ENCODE measurements around the gene ALKAL2. TPM values are rescaled to one million over a fixed set of nuclear protein-coding genes. Genes with fewer than 3 reads are reported as not detected.

ALKAL2 gene
- total RNA-seq, 4 donors from 2014 or later = 4.0 to 11.0 (median 7.1) TPM

GRCh38 chr2:254241-254640 is 33.6 kb downstream of the ALKAL2 start:
- no peak overlapping the region for H3K4me3 ChIP-seq
- DNase-seq (ENCODE audit: low spot score in 2 of 2) = no peak
- no peaks in the 10 kb centered on the region for H3K27me3 ChIP-seq
- peaks cover 12% of the 10 kb centered on the region for H3K36me3 ChIP-seq
- no peaks in the 10 kb centered on the region for H3K4me1 ChIP-seq
- peaks cover 4% of the 10 kb centered on the region for H3K9me3 ChIP-seq
- WGBS = 84% methylated on average over 7 of the region's 7 CpGs
- H3K27ac ChIP-seq = no peak overlapping the region
- TF ChIP-seq, protein P1, sequence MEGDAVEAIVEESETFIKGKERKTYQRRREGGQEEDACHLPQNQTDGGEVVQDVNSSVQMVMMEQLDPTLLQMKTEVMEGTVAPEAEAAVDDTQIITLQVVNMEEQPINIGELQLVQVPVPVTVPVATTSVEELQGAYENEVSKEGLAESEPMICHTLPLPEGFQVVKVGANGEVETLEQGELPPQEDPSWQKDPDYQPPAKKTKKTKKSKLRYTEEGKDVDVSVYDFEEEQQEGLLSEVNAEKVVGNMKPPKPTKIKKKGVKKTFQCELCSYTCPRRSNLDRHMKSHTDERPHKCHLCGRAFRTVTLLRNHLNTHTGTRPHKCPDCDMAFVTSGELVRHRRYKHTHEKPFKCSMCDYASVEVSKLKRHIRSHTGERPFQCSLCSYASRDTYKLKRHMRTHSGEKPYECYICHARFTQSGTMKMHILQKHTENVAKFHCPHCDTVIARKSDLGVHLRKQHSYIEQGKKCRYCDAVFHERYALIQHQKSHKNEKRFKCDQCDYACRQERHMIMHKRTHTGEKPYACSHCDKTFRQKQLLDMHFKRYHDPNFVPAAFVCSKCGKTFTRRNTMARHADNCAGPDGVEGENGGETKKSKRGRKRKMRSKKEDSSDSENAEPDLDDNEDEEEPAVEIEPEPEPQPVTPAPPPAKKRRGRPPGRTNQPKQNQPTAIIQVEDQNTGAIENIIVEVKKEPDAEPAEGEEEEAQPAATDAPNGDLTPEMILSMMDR (IDR thresholded peaks at IDR 0.05) = no peak

GRCh38 chr2:253202-253638 is 34.7 kb downstream of the ALKAL2 start:
- no peak overlapping the region for H3K27ac ChIP-seq
- peaks cover 17% of the 10 kb centered on the region for H3K36me3 ChIP-seq
- no peaks in the 10 kb centered on the region for H3K4me1 ChIP-seq
- 89% methylated on average over 8 of the region's 8 CpGs for WGBS
- no peaks in the 10 kb centered on the region for H3K9me3 ChIP-seq
- no peak for DNase-seq (ENCODE audit: low spot score in 2 of 2)
- no peak overlapping the region for H3K4me3 ChIP-seq
- H3K27me3 ChIP-seq = no peaks in the 10 kb centered on the region
- TF ChIP-seq EP300 (IDR thresholded peaks at IDR 0.05) = no peak
- no peak for TF ChIP-seq POLR2A (IDR thresholded peaks at IDR 0.05)
- TF ChIP-seq, protein P1 (IDR thresholded peaks at IDR 0.05) = no peak
- no peak for TF ChIP-seq POLR2AphosphoS5 (IDR thresholded peaks at IDR 0.05)

DNA sequence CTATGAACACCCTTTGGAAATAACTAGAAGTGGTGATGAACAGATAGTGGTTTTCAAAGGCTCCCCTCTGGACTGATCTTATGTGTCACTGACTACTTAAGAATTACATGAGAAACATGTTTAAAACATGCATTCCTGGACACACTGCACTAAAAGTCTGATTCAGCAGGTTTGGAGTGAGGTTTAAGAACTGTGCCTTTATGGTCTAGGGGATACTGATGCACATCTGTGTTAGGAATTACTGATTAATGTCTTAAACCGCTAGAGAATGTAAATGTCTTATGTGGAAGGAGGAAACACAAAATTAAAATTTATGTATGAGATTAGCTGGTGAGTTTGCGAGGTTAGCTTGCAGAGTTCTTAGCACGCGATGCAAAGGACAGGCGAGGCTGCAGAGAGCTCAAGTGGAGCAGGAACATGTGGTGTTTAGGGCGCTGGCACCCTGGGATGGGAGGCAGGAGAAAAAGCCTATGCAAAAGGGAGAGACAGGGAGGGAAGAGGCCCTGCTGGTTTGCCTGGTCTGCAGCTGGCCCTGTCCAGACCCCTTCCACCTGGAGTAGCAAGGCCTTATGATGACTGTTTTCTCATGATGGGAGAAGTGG is 35.8 kb downstream of the ALKAL2 start:
- DNase-seq (ENCODE audit: low spot score in 2 of 2) = no peak
- WGBS = 77% methylated on average over 6 of the region's 6 CpGs
- H3K27ac ChIP-seq = no peak overlapping the region
- no peak for TF ChIP-seq EP300 (IDR thresholded peaks at IDR 0.05)
- no peak for TF ChIP-seq POLR2AphosphoS5 (IDR thresholded peaks at IDR 0.05)
- TF ChIP-seq POLR2A (IDR thresholded peaks at IDR 0.05) = no peak
- TF ChIP-seq, protein P1 (IDR thresholded peaks at IDR 0.05) = no peak
- H3K27me3 ChIP-seq = no peaks in the 10 kb centered on the region
- peaks cover 23% of the 10 kb centered on the region for H3K36me3 ChIP-seq
- H3K4me3 ChIP-seq = no peak overlapping the region
- no peaks in the 10 kb centered on the region for H3K4me1 ChIP-seq
- H3K9me3 ChIP-seq = no peaks in the 10 kb centered on the region

- Histone ChIP-seq H3K4me1 (no peaks in the 10 kb centered on the region), H3K36me3 (peaks cover 43% of the 10 kb centered on the region), H3K4me3 (no peak overlapping the region), H3K27me3 (no peaks in the 10 kb centered on the region), H3K27ac (no peak overlapping the region), H3K9me3 (no peaks in the 10 kb centered on the region)
- 71% methylated on average over 15 of the region's 15 CpGs for WGBS
- TF ChIP-seq, protein P1 (IDR thresholded peaks at IDR 0.05) = no peak
- TF ChIP-seq POLR2AphosphoS5 (IDR thresholded peaks at IDR 0.05) (no peak), EP300 (IDR thresholded peaks at IDR 0.05) (no peak), POLR2A (IDR thresholded peaks at IDR 0.05) (no peak)
- DNase-seq (ENCODE audit: low spot score in 2 of 2) = no peak
Observed at GRCh38 chr2:249538-250042, 38.3 kb downstream of the ALKAL2 start.

GRCh38 chr2:248724-249123 is 39.2 kb downstream of the ALKAL2 start:
- H3K27ac ChIP-seq = no peak overlapping the region
- DNase-seq (ENCODE audit: low spot score in 2 of 2) = no peak
- H3K36me3 ChIP-seq = peaks cover 52% of the 10 kb centered on the region
- no peaks in the 10 kb centered on the region for H3K27me3 ChIP-seq
- no peak overlapping the region for H3K4me3 ChIP-seq
- no peaks in the 10 kb centered on the region for H3K9me3 ChIP-seq
- 91% methylated on average over 2 of the region's 2 CpGs for WGBS
- no peak for TF ChIP-seq POLR2A (IDR thresholded peaks at IDR 0.05)
- TF ChIP-seq, protein P1 (IDR thresholded peaks at IDR 0.05) = no peak
- TF ChIP-seq EP300 (IDR thresholded peaks at IDR 0.05) = no peak
- TF ChIP-seq POLR2AphosphoS5 (IDR thresholded peaks at IDR 0.05) = no peak
- H3K4me1 ChIP-seq = no peaks in the 10 kb centered on the region

Data from suprapubic skin (tissue), 4 donors.